Measurements from ENCODE around the gene SLC39A9. TPM values are rescaled to one million over a fixed set of nuclear protein-coding genes. Genes with fewer than 3 reads are reported as not detected.

The SLC39A9 gene
- total and polyA plus RNA-seq, 2 of the 13 experiments (the other 11 are each of a cell fraction or from before 2014, with no cell fraction given): 46.6 to 69.5 TPM

- TF ChIP-seq MNT (IDR thresholded peaks at IDR 0.05): no peak
- no peak for TF ChIP-seq SIX4 (CRISPR knock-in tag; IDR thresholded peaks at IDR 0.05)
- TF ChIP-seq SIN3A (IDR thresholded peaks at IDR 0.05; ENCODE audit: borderline replicate concordance, low read depth, low read length): no peak
- no peak for TF ChIP-seq ZNF180 (CRISPR knock-in tag; IDR thresholded peaks at IDR 0.05; ENCODE audit: borderline replicate concordance, low read depth)
- TF ChIP-seq TARDBP (CRISPR knock-in tag; IDR thresholded peaks at IDR 0.05): no peak
- TF ChIP-seq, protein P1, sequence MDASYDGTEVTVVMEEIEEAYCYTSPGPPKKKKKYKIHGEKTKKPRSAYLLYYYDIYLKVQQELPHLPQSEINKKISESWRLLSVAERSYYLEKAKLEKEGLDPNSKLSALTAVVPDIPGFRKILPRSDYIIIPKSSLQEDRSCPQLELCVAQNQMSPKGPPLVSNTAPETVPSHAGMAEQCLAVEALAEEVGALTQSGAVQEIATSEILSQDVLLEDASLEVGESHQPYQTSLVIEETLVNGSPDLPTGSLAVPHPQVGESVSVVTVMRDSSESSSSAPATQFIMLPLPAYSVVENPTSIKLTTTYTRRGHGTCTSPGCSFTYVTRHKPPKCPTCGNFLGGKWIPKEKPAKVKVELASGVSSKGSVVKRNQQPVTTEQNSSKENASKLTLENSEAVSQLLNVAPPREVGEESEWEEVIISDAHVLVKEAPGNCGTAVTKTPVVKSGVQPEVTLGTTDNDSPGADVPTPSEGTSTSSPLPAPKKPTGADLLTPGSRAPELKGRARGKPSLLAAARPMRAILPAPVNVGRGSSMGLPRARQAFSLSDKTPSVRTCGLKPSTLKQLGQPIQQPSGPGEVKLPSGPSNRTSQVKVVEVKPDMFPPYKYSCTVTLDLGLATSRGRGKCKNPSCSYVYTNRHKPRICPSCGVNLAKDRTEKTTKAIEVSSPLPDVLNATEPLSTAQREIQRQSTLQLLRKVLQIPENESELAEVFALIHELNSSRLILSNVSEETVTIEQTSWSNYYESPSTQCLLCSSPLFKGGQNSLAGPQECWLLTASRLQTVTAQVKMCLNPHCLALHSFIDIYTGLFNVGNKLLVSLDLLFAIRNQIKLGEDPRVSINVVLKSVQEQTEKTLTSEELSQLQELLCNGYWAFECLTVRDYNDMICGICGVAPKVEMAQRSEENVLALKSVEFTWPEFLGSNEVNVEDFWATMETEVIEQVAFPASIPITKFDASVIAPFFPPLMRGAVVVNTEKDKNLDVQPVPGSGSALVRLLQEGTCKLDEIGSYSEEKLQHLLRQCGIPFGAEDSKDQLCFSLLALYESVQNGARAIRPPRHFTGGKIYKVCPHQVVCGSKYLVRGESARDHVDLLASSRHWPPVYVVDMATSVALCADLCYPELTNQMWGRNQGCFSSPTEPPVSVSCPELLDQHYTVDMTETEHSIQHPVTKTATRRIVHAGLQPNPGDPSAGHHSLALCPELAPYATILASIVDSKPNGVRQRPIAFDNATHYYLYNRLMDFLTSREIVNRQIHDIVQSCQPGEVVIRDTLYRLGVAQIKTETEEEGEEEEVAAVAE (CRISPR knock-in tag; IDR thresholded peaks at IDR 0.05; ENCODE audit: borderline replicate concordance): no peak
- TF ChIP-seq KLF16 (CRISPR knock-in tag; IDR thresholded peaks at IDR 0.05): no peak
- TF ChIP-seq, protein P2, sequence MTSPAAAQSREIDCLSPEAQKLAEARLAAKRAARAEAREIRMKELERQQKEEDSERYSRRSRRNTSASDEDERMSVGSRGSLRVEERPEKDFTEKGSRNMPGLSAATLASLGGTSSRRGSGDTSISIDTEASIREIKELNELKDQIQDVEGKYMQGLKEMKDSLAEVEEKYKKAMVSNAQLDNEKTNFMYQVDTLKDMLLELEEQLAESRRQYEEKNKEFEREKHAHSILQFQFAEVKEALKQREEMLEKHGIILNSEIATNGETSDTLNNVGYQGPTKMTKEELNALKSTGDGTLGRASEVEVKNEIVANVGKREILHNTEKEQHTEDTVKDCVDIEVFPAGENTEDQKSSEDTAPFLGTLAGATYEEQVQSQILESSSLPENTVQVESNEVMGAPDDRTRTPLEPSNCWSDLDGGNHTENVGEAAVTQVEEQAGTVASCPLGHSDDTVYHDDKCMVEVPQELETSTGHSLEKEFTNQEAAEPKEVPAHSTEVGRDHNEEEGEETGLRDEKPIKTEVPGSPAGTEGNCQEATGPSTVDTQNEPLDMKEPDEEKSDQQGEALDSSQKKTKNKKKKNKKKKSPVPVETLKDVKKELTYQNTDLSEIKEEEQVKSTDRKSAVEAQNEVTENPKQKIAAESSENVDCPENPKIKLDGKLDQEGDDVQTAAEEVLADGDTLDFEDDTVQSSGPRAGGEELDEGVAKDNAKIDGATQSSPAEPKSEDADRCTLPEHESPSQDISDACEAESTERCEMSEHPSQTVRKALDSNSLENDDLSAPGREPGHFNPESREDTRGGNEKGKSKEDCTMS (CRISPR knock-in tag; conservative IDR thresholded peaks at IDR 0.05): no peak
- TF ChIP-seq, protein P3, sequence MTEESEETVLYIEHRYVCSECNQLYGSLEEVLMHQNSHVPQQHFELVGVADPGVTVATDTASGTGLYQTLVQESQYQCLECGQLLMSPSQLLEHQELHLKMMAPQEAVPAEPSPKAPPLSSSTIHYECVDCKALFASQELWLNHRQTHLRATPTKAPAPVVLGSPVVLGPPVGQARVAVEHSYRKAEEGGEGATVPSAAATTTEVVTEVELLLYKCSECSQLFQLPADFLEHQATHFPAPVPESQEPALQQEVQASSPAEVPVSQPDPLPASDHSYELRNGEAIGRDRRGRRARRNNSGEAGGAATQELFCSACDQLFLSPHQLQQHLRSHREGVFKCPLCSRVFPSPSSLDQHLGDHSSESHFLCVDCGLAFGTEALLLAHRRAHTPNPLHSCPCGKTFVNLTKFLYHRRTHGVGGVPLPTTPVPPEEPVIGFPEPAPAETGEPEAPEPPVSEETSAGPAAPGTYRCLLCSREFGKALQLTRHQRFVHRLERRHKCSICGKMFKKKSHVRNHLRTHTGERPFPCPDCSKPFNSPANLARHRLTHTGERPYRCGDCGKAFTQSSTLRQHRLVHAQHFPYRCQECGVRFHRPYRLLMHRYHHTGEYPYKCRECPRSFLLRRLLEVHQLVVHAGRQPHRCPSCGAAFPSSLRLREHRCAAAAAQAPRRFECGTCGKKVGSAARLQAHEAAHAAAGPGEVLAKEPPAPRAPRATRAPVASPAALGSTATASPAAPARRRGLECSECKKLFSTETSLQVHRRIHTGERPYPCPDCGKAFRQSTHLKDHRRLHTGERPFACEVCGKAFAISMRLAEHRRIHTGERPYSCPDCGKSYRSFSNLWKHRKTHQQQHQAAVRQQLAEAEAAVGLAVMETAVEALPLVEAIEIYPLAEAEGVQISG (CRISPR knock-in tag; IDR thresholded peaks at IDR 0.05): no peak
These were observed 87.2 kb downstream of the SLC39A9 start (continued) for GRCh38 chr14:69485701-69486100.

All from HepG2 (cell line).